ENCODE measurements around the gene LRP8. TPM values are rescaled to one million over a fixed set of nuclear protein-coding genes. Genes with fewer than 3 reads are reported as not detected.

The LRP8 gene
- total and polyA plus RNA-seq, 9 of the 15 experiments (the other 6 are each of a cell fraction or from before 2014, with no cell fraction given), result 7.1 to 56.1 (median 31.3) TPM

DNA sequence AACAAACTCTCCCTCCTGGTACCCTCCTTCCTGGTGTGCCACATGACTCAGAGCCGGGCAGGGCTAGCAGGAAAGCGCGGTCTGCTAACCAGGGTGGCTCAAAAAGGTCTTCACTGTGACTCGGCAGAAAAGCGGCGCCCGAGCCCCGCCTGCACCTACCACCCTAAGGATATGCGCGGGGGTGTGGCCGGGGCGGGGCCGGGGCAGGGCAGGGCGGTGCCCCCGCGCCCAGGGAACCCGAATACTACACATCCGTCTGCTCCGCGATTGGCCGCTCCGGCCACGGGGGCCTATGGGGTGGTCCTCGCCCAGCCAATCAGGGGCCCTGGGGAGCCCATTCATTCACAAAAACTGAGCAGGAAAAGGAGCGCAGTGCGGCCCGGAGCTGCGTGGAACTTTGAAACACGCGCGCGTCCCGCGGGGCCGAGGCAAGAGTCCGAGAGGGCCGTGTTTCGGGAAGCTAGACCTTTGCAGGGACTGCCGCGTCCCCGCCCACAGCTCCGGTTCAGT, 1.7 kb downstream of the LRP8 start (continued):
- TF ChIP-seq ZNF764 (CRISPR knock-in tag; IDR thresholded peaks at IDR 0.05; ENCODE audit: low read depth) (no peak), ZNF384 (IDR thresholded peaks at IDR 0.05; ENCODE audit: low read depth, low read length) (0 out of 2 replicates have a peak, but pooled peaks have one; percentile 6), ZNF695 (CRISPR knock-in tag; IDR thresholded peaks at IDR 0.05) (no peak), PHB2 (IDR thresholded peaks at IDR 0.05; ENCODE audit: low read depth) (no peak), ZNF175 (CRISPR knock-in tag; IDR thresholded peaks at IDR 0.05; ENCODE audit: low read depth) (no peak), ESRRA (IDR thresholded peaks at IDR 0.05; ENCODE audit: borderline replicate concordance, low read depth) (0 out of 2 replicates have a peak, but pooled peaks have one; percentile 16), PHF8 (IDR thresholded peaks at IDR 0.05; ENCODE audit: borderline replicate concordance, low read length) (peak; percentile 83; the same call in 1 of the 2 replicates), IFI16 (CRISPR knock-in tag; IDR thresholded peaks at IDR 0.05) (no peak), RCOR1 (IDR thresholded peaks at IDR 0.05; ENCODE audit: borderline replicate concordance in 1 of 2, low read depth in 2 of 2, low read length in 2 of 2) (0 out of 4 replicates have a peak, but pooled peaks of 1 of the 2 experiments have one; percentile 25), RHOXF2B (CRISPR knock-in tag; conservative IDR thresholded peaks at IDR 0.05) (no peak), RBM39 (optimal IDR thresholded peaks at IDR 0.05; ENCODE audit: low read depth, low read length) (no peak), ZNF282 (CRISPR knock-in tag; IDR thresholded peaks at IDR 0.05) (no peak), FOSL1 (tag; conservative IDR thresholded peaks at IDR 0.05) (peak; percentile 83), JUN (IDR thresholded peaks at IDR 0.05; ENCODE audit: borderline replicate concordance, low read depth, low read length) (0 out of 2 replicates have a peak, but pooled peaks have one; percentile 52), JUN (CRISPR knock-in tag; IDR thresholded peaks at IDR 0.05; ENCODE audit: borderline replicate concordance) (no peak), TRIM24 (IDR thresholded peaks at IDR 0.05) (peak in 1 of 2 experiments; percentile 51; a peak in 1 of 4 replicates), TAF7 (tag; IDR thresholded peaks at IDR 0.05) (no peak), ZNF507 (tag; conservative IDR thresholded peaks at IDR 0.05) (no peak), ZNF184 (CRISPR knock-in tag; IDR thresholded peaks at IDR 0.05) (no peak), MXI1 (IDR thresholded peaks at IDR 0.05; ENCODE audit: low read depth, low read length) (no peak), TBP (optimal IDR thresholded peaks at IDR 0.05; ENCODE audit: low read depth, low read length) (peak; percentile 96), MTA1 (IDR thresholded peaks at IDR 0.05; ENCODE audit: borderline replicate concordance) (no peak), EWSR1 (IDR thresholded peaks at IDR 0.05; ENCODE audit: borderline replicate concordance, low read depth, partially characterized antibody) (no peak)
- TF ChIP-seq, protein P1, sequence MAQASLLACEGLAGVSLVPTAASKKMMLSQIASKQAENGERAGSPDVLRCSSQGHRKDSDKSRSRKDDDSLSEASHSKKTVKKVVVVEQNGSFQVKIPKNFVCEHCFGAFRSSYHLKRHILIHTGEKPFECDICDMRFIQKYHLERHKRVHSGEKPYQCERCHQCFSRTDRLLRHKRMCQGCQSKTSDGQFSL (CRISPR knock-in tag; IDR thresholded peaks at IDR 0.05), result no peak
- TF ChIP-seq, protein P1 (tag; IDR thresholded peaks at IDR 0.05), result no peak
- TF ChIP-seq, protein P2, sequence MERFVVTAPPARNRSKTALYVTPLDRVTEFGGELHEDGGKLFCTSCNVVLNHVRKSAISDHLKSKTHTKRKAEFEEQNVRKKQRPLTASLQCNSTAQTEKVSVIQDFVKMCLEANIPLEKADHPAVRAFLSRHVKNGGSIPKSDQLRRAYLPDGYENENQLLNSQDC (CRISPR knock-in tag; IDR thresholded peaks at IDR 0.05), result no peak
- TF ChIP-seq, protein P3, sequence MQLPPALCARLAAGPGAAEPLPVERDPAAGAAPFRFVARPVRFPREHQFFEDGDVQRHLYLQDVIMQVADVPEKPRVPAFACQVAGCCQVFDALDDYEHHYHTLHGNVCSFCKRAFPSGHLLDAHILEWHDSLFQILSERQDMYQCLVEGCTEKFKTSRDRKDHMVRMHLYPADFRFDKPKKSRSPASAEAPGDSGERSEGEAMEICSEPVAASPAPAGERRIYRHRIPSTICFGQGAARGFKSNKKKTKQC (CRISPR knock-in tag; IDR thresholded peaks at IDR 0.05), result no peak; the same call in 1 of the 2 replicates

Measured in K562 (cell line).